Smooth muscle cell (in vitro differentiated cells): ENCODE measurements around the gene KCNA5. TPM values are rescaled to one million over a fixed set of nuclear protein-coding genes. Genes with fewer than 3 reads are reported as not detected.

ENCODE experiments used
- DNase-seq: peaks from one replicate; lab custom pipeline; 2025; ENCODE audit not compliant: unreplicated experiment; lab: John Stamatoyannopoulos, UW
- H2AFZ ChIP-seq: fragments of 200-600 bp; sonication (generic); 2 replicates; pipeline ENCODE4 v1.6.0; 2016; ENCODE audit warnings: antibody characterized with exemption, low read depth, mild to moderate bottlenecking
- H3F3A ChIP-seq: fragments of 200-600 bp; sonication (generic); 2 replicates; pipeline ENCODE4 v1.6.0; 2017; ENCODE audit warnings: antibody characterized with exemption, low read depth
- H3K27ac ChIP-seq: fragments of 200-600 bp; sonication (generic); 2 replicates; pipeline ENCODE4 v1.5.1; 2016; ENCODE audit warnings: low read depth, mild to moderate bottlenecking
- H3K27me3 ChIP-seq: fragments of 200-600 bp; sonication (generic); 2 replicates; pipeline ENCODE4 v1.6.1; 2016; ENCODE audit warnings: low read depth, mild to moderate bottlenecking
- H3K36me3 ChIP-seq: fragments of 200-600 bp; sonication (generic); 2 replicates; pipeline ENCODE4 v1.5.1; 2016; ENCODE audit warnings: low read depth
- H3K4me1 ChIP-seq: fragments of 200-600 bp; sonication (generic); 2 replicates; pipeline ENCODE4 v1.5.1; 2016; ENCODE audit warnings: low read depth
- H3K4me2 ChIP-seq: fragments of 200-600 bp; sonication (generic); 2 replicates; pipeline ENCODE4 v1.6.0; 2016; ENCODE audit warnings: mild to moderate bottlenecking
- H3K4me3 ChIP-seq: fragments of 200-600 bp; sonication (generic); 2 replicates; pipeline ENCODE4 v1.5.1; 2016; ENCODE audit warnings: mild to moderate bottlenecking
- H3K79me2 ChIP-seq: fragments of 200-600 bp; sonication (generic); 2 replicates; pipeline ENCODE4 v1.6.0; 2016; ENCODE audit warnings: low read depth, mild to moderate bottlenecking
- H3K9ac ChIP-seq: fragments of 200-600 bp; sonication (generic); 2 replicates; pipeline ENCODE4 v1.6.0; 2016; ENCODE audit warnings: low read depth
- H3K9me3 ChIP-seq: fragments of 200-600 bp; sonication (generic); replicated peaks from 2 replicates; pipeline ENCODE4 v1.5.1; 2016; ENCODE audit warnings: low read depth
- H4K20me1 ChIP-seq: fragments of 200-600 bp; sonication (generic); 2 replicates; pipeline ENCODE4 v1.6.0; 2016; ENCODE audit warnings: low read depth
- CTCF ChIP-seq: fragments of 200-600 bp; sonication (generic); IDR thresholded peaks from 2 replicates; pipeline ENCODE4 v1.5.1; 2017; ENCODE audit warnings: borderline replicate concordance, mild to moderate bottlenecking, antibody characterized with exemption; ENCODE audit not compliant: insufficient read depth, poor library complexity, severe bottlenecking
- WGBS: methylation state at CpG from one replicate; pipeline ENCODE4 v1.1.7; 2016; ENCODE audit warnings: low lambda C conversion rate; 5-methylcytosine and 5-hydroxymethylcytosine counted together
- polyA plus RNA-seq: library from polyadenylated mRNA; unstranded; fragments of >200 nt; fragmentation: Nextera tagmentation; extraction: Ambion mirVana; gene quantifications from 2 replicates; pipeline ENCODE4 v1.2.1, GENCODE V29; 2016
- total RNA-seq: library from RNA; depleted of rRNA; stranded (reverse); fragments of >200 nt; gene quantifications from 2 replicates; pipeline ENCODE4 v1.2.3, GENCODE V29; 2014

The KCNA5 gene
- total and polyA plus RNA-seq, 2 experiments from 2014 or later = not detected

- Histone ChIP-seq H4K20me1 (no peaks in the 10 kb centered on the region), H3K4me1 (no peaks in the 10 kb centered on the region), H3K27me3 (peaks cover 7% of the 10 kb centered on the region)
These were observed 29.4 kb upstream of the KCNA5 start for GRCh38 chr12:5014269-5014668.

GRCh38 chr12:5015711-5016492 is 27.8 kb upstream of the KCNA5 start:
- TF ChIP-seq CTCF = no peak
- Histone ChIP-seq H3K79me2 (no peaks in the 10 kb centered on the region), H3K9ac (no peak overlapping the region), H3K9me3 (no peaks in the 10 kb centered on the region), H3K4me1 (no peaks in the 10 kb centered on the region), H3K4me3 (no peak overlapping the region), H3K27me3 (peaks cover 10% of the 10 kb centered on the region), H4K20me1 (no peaks in the 10 kb centered on the region), H3K4me2 (no peak overlapping the region), H3K36me3 (no peaks in the 10 kb centered on the region), H3F3A (no peaks in the 10 kb centered on the region), H2AFZ (no peak overlapping the region), H3K27ac (no peak overlapping the region)
- DNase-seq = no peak
- WGBS = 84% methylated on average over 12 of the region's 12 CpGs

More at GRCh38 chr12:5014269-5014668, 29.4 kb upstream of the KCNA5 start:
- Histone ChIP-seq H3K4me3 (no peak overlapping the region), H3K27ac (no peak overlapping the region), H2AFZ (no peak overlapping the region), H3K9me3 (no peaks in the 10 kb centered on the region), H3K79me2 (no peaks in the 10 kb centered on the region), H3K4me2 (no peak overlapping the region), H3K36me3 (no peaks in the 10 kb centered on the region), H3K9ac (no peak overlapping the region), H3F3A (no peaks in the 10 kb centered on the region)
- 73% methylated on average over 2 of the region's 2 CpGs for WGBS
- no peak for TF ChIP-seq CTCF
- no peak for DNase-seq

- Histone ChIP-seq H3K4me3 (no peak overlapping the region), H3K27ac (no peak overlapping the region), H3K36me3 (no peaks in the 10 kb centered on the region), H3K9me3 (no peaks in the 10 kb centered on the region), H3K79me2 (no peaks in the 10 kb centered on the region), H2AFZ (no peak overlapping the region), H3K4me1 (no peaks in the 10 kb centered on the region), H3F3A (no peaks in the 10 kb centered on the region), H4K20me1 (no peaks in the 10 kb centered on the region), H3K9ac (no peak overlapping the region), H3K27me3 (peaks cover 14% of the 10 kb centered on the region), H3K4me2 (no peak overlapping the region)
- TF ChIP-seq CTCF = no peak
- no peak for DNase-seq
- 86% methylated on average over 5 of the region's 5 CpGs for WGBS
These were observed 27.2 kb upstream of the KCNA5 start for GRCh38 chr12:5016526-5016925.
